ENCODE data around the gene PDCD6IP.

GRCh38 chr3:33803252-33803651 lies 4.8 kb downstream of the PDCD6IP start:
- TF ChIP-seq EZH2 (optimal IDR thresholded peaks at IDR 0.05; ENCODE audit: low read depth, low read length) (no peak), CTCF (IDR thresholded peaks at IDR 0.05; ENCODE audit: low read length) (no peak), EZH2phosphoT487 (IDR thresholded peaks at IDR 0.05; ENCODE audit: low read length) (no peak)

All from MM.1S (cell line).